A549 (cell line): ENCODE results near the gene RHEBL1. TPM values are rescaled to one million over a fixed set of nuclear protein-coding genes. Genes with fewer than 3 reads are reported as not detected.

Experiments used
- ATAC-seq, 2 experiments: fragments of 200-7000 bp in 1 of 2; fragments of >200 bp in 1 of 2; cut with Nextera tagmentation in 1 of 2; cut with Tn5 transposase in 1 of 2; 3 replicates each; pipeline versions ENCODE4 v1.8.0 to v1.9.1; 2018 to 2020; ENCODE audit warnings: mild to moderate bottlenecking in 1 of 2, moderate library complexity in 1 of 2
- CTCF ChIA-PET: fragments of 300-600 bp; sonication (Branson Sonifier 250); formaldehyde crosslinking; extraction: SDS; loops from one replicate; lab custom pipeline; 2021; ENCODE audit warnings: antibody characterized with exemption, inconsistent platforms; lab: Yijun Ruan, JAX
- POLR2A ChIA-PET: fragments of 350-600 bp; formaldehyde crosslinking; extraction: SDS; loops from one replicate; lab custom pipeline; 2021; ENCODE audit warnings: antibody characterized with exemption, inconsistent platforms; lab: Yijun Ruan, JAX
- DNase-seq, 2 experiments: peaks; one replicate each; pipeline versions ENCODE4 v3.0.0 to v3.0.0-alpha.2; 2011 to 2016; ENCODE audit warnings: low read depth in 1 of 2, low spot score in 1 of 2
- FAIRE-seq: peaks from 2 replicates; lab custom pipeline; 2011; peaks lifted over from hg19 to GRCh38; lab: Jason Lieb, UNC
- H3K27ac ChIP-seq, 2 experiments: fragments of >200 bp; sonication (Bioruptor Twin); formaldehyde crosslinking; 3 replicates each; pipeline ENCODE4 v1.5.1; 2016 to 2017
- H3K4me1 ChIP-seq: fragments of >200 bp; sonication (Bioruptor Twin); formaldehyde crosslinking; 3 replicates; pipeline ENCODE4 v1.6.1; 2016
- H3K4me2 ChIP-seq: fragments of >200 bp; sonication (Bioruptor Twin); formaldehyde crosslinking; 3 replicates; pipeline ENCODE4 v1.6.1; 2016
- H3K4me3 ChIP-seq: fragments of >200 bp; sonication (Bioruptor Twin); formaldehyde crosslinking; 3 replicates; pipeline ENCODE4 v1.5.1; 2016
- H3K9me3 ChIP-seq: fragments of >200 bp; sonication (Bioruptor Twin); formaldehyde crosslinking; 3 replicates; pipeline ENCODE4 v1.6.1; 2016
- CBX8 ChIP-seq: fragments of 200-600 bp; sonication (generic); IDR thresholded peaks from 2 replicates; pipeline ENCODE4 v1.6.1; 2016
- CEBPB ChIP-seq, 2 experiments: fragments of >200 bp in 1 of 2; sonication (Bioruptor Twin) in 1 of 2; formaldehyde crosslinking in 1 of 2; IDR thresholded peaks; 2 replicates each; pipeline ENCODE4 v1.6.1; 2012 to 2016
- CHD2 ChIP-seq: fragments of 150-350 bp; IDR thresholded peaks from 2 replicates; pipeline ENCODE4 v1.6.1; 2014; ENCODE audit warnings: low read length; ENCODE audit not compliant: partially characterized antibody
- EP300 ChIP-seq, 2 experiments: fragments of >200 bp; sonication (Bioruptor Twin); formaldehyde crosslinking; IDR thresholded peaks; 2 replicates in 1 of 2; 3 replicates in 1 of 2; pipeline ENCODE4 v1.6.1; 2016 to 2017
- FOXS1 ChIP-seq: fragments of 250-450 bp; sonication (Bioruptor Pico); IDR thresholded peaks from 2 replicates; pipeline ENCODE4 v1.5.0; 2020; ENCODE audit warnings: mild to moderate bottlenecking, moderate library complexity
- HEYL ChIP-seq: fragments of 250-450 bp; sonication (Bioruptor Pico); IDR thresholded peaks from 2 replicates; pipeline ENCODE4 v1.8.0; 2021; ENCODE audit warnings: mild to moderate bottlenecking, moderate library complexity
- PHF8 ChIP-seq: fragments of 200-600 bp; sonication (generic); IDR thresholded peaks from 2 replicates; pipeline ENCODE4 v1.6.1; 2016; ENCODE audit warnings: low read depth, mild to moderate bottlenecking, antibody characterized with exemption, moderate library complexity, borderline replicate concordance
- RAD21 ChIP-seq, 2 experiments: fragments of >200 bp in 1 of 2; sonication (Bioruptor Twin) in 1 of 2; formaldehyde crosslinking in 1 of 2; IDR thresholded peaks in 1 of 2; conservative IDR thresholded peaks in 1 of 2; 2 replicates in 1 of 2; 3 replicates in 1 of 2; pipeline ENCODE4 v1.6.1; 2012 to 2018; ENCODE audit warnings: inconsistent platforms in 1 of 2
- TFCP2L1 ChIP-seq: fragments of 250-450 bp; sonication (Bioruptor Pico); IDR thresholded peaks from 2 replicates; pipeline ENCODE4 v1.5.0; 2021; ENCODE audit warnings: mild to moderate bottlenecking
- ZC3H11A ChIP-seq: fragments of 450-650 bp; IDR thresholded peaks from 2 replicates; pipeline ENCODE4 v1.6.1; 2014; ENCODE audit warnings: antibody characterized with exemption, mild to moderate bottlenecking
- WGBS: methylation state at CpG from one replicate; pipeline ENCODE4 v1.1.6; 2017; ENCODE audit errors: missing lambda C conversion rate; 5-methylcytosine and 5-hydroxymethylcytosine counted together
- polyA plus RNA-seq, 4 experiments: library from polyadenylated mRNA; depleted of rRNA in 3 of 4; stranded (reverse); fragments of >200 nt; fragmentation: RNase III in 1 of 4; extraction: RNeasy Plus Mini Kit Qiagen cat#74134 plus additional on column Dnase treatment in 1 of 4; gene quantifications; 2 replicates in 3 of 4; 3 replicates in 1 of 4; pipeline ENCODE4 v1.2.3, GENCODE V29; 2011 to 2017
- TF ChIP-seq, protein P1 (sequence below): fragments of 150-350 bp; IDR thresholded peaks from 2 replicates; pipeline ENCODE4 v1.6.1; 2014; ENCODE audit warnings: low read depth, mild to moderate bottlenecking, low read length
- TF ChIP-seq, protein P2 (sequence below): IDR thresholded peaks from 2 replicates; pipeline ENCODE4 v1.6.1; 2012; ENCODE audit warnings: low read depth, borderline replicate concordance
- TF ChIP-seq, protein P3 (sequence below): fragments of >200 bp; sonication (Bioruptor Twin); formaldehyde crosslinking; IDR thresholded peaks from 3 replicates; pipeline ENCODE4 v1.6.1; 2016
- TF ChIP-seq, protein P4 (sequence below): fragments of 250-450 bp; sonication (Bioruptor Pico); IDR thresholded peaks from 2 replicates; pipeline ENCODE4 v1.5.0; 2020; ENCODE audit warnings: low read depth, mild to moderate bottlenecking, moderate library complexity
- TF ChIP-seq, protein P5 (sequence below): fragments of >200 bp; sonication (Bioruptor Twin); formaldehyde crosslinking; IDR thresholded peaks from 3 replicates; pipeline ENCODE4 v1.5.1; 2016

Gene RHEBL1
- polyA plus RNA-seq, 2 of the 4 experiments (the other 2 are of a cell fraction), result 2.1 to 4.0 TPM

DNA sequence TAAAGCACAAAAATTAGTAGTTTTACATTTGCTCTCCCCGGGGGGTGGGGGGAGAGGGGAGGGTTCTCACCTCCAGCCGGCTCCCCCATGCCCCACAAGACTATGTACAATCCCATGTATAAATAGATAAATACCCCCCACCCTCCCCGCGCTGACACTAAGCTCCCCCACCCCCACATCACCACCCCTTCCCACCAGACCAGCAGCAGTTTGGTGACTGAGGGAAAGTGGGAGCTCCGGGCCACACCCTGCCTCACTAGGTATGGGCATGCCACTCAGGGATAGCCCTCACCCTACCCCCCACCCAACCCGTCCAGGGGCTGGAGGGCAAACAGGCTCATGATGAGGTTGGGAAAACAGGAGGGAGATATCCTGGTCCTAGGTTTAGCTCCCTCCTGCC lies 49.3 kb downstream of the RHEBL1 start:
- CTCF ChIA-PET, result interaction anchor here (0.6 to 5.2 kb wide), 24 partner anchors 9 to 299 kb away, joined by 3 to 33 read pairs (median 5); partner anchors contain the start of genes DHH, RHEBL1 and WNT1
- Histone ChIP-seq H3K4me3 (no peak overlapping the region), H3K4me1 (peaks cover 22% of the 10 kb centered on the region), H3K4me2 (no peak overlapping the region), H3K9me3 (no peaks in the 10 kb centered on the region), H3K27ac (peak overlapping the region in 1 of 2 experiments; percentile 93; a peak in 1 of 6 replicates)
- DNase-seq (no peak), ATAC-seq (no peak), FAIRE-seq (no peak)
- TF ChIP-seq TFCP2L1, result no peak
- TF ChIP-seq ZC3H11A, result no peak
- no peak for TF ChIP-seq RAD21 (conservative IDR thresholded peaks at IDR 0.05 in 1 of 2, IDR thresholded peaks at IDR 0.05 in 1 of 2)
- TF ChIP-seq FOXS1 (CRISPR knock-in tag), result no peak
- no peak for TF ChIP-seq CEBPB (IDR thresholded peaks at IDR 0.05)
- TF ChIP-seq HEYL (CRISPR knock-in tag), result no peak
- TF ChIP-seq, protein P1, sequence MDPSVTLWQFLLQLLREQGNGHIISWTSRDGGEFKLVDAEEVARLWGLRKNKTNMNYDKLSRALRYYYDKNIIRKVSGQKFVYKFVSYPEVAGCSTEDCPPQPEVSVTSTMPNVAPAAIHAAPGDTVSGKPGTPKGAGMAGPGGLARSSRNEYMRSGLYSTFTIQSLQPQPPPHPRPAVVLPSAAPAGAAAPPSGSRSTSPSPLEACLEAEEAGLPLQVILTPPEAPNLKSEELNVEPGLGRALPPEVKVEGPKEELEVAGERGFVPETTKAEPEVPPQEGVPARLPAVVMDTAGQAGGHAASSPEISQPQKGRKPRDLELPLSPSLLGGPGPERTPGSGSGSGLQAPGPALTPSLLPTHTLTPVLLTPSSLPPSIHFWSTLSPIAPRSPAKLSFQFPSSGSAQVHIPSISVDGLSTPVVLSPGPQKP, result no peak
- TF ChIP-seq, protein P2, sequence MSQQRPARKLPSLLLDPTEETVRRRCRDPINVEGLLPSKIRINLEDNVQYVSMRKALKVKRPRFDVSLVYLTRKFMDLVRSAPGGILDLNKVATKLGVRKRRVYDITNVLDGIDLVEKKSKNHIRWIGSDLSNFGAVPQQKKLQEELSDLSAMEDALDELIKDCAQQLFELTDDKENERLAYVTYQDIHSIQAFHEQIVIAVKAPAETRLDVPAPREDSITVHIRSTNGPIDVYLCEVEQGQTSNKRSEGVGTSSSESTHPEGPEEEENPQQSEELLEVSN, result no peak
- TF ChIP-seq, protein P3, sequence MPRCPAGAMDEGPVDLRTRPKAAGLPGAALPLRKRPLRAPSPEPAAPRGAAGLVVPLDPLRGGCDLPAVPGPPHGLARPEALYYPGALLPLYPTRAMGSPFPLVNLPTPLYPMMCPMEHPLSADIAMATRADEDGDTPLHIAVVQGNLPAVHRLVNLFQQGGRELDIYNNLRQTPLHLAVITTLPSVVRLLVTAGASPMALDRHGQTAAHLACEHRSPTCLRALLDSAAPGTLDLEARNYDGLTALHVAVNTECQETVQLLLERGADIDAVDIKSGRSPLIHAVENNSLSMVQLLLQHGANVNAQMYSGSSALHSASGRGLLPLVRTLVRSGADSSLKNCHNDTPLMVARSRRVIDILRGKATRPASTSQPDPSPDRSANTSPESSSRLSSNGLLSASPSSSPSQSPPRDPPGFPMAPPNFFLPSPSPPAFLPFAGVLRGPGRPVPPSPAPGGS, result no peak
- TF ChIP-seq PHF8, result no peak
- no peak for TF ChIP-seq CHD2
- TF ChIP-seq CBX8, result no peak
- TF ChIP-seq, protein P4, sequence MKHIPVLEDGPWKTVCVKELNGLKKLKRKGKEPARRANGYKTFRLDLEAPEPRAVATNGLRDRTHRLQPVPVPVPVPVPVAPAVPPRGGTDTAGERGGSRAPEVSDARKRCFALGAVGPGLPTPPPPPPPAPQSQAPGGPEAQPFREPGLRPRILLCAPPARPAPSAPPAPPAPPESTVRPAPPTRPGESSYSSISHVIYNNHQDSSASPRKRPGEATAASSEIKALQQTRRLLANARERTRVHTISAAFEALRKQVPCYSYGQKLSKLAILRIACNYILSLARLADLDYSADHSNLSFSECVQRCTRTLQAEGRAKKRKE (CRISPR knock-in tag), result no peak
- 71% methylated on average over 6 of the region's 6 CpGs for WGBS
- POLR2A ChIA-PET, result interaction anchor here (0.6 kb wide), 2 partner anchors 12 to 168 kb away, joined by 3 to 4 read pairs; no protein-coding TSS in a partner anchor

DNA sequence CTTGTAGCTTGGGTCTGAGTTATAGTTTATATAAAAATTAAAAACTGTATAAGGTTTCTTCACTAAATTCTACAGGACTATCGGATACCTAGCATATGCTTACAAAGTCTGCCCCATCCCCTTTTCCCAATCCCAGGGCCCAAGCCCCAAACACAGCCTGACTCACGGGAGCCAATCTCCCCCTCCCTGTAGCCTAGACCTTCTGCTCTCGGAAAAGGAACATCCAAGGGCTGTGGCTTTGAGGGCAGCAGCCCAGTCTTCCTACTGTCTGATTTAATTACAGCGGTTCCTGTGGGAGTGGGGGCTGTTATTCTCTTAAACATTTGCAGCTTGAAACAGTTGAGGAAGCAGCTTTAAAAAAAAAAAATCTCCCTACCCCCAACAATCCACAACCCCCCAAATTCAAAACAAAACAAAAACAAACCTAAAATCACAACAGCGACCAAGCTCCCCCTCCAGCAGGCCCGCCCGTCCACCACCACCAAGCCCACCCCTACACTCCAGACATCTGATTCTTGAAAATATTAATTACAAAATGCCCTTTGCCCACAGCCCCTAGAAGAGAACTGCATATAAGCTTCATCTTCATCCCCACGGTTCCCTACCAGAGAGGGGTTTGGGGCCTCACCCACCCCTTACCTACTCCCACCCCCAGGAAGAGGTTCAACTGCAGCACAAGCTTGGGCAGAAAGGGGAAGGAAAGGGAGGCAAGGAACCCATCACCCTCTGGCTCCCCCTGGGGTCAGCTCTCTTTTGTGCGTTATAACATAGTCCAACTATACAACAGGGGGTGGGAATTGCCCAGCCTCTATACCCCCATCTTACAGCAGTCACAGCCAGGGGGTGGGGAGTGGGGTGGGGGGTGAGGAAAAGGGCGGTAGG lies 50.1 kb downstream of the RHEBL1 start:
- CTCF ChIA-PET, result interaction anchor here (0.6 to 5.2 kb wide), 28 partner anchors 8 to 167 kb away, joined by 3 to 33 read pairs (median 4); partner anchors contain the start of genes DHH, RHEBL1 and WNT1
- Histone ChIP-seq H3K4me3 (peak overlapping the region; percentile 83), H3K27ac (peak overlapping the region; percentile 92 to 93), H3K9me3 (no peaks in the 10 kb centered on the region)
- POLR2A ChIA-PET, result interaction anchor here (0.6 to 0.7 kb wide), 3 partner anchors 12 to 167 kb away, joined by 3 to 4 read pairs (median 3); partner anchors contain the start of gene ARF3
- TF ChIP-seq CBX8, result no peak
- no peak for TF ChIP-seq EP300 (IDR thresholded peaks at IDR 0.05)
- TF ChIP-seq, protein P5, sequence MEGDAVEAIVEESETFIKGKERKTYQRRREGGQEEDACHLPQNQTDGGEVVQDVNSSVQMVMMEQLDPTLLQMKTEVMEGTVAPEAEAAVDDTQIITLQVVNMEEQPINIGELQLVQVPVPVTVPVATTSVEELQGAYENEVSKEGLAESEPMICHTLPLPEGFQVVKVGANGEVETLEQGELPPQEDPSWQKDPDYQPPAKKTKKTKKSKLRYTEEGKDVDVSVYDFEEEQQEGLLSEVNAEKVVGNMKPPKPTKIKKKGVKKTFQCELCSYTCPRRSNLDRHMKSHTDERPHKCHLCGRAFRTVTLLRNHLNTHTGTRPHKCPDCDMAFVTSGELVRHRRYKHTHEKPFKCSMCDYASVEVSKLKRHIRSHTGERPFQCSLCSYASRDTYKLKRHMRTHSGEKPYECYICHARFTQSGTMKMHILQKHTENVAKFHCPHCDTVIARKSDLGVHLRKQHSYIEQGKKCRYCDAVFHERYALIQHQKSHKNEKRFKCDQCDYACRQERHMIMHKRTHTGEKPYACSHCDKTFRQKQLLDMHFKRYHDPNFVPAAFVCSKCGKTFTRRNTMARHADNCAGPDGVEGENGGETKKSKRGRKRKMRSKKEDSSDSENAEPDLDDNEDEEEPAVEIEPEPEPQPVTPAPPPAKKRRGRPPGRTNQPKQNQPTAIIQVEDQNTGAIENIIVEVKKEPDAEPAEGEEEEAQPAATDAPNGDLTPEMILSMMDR, result peak; percentile 36
- TF ChIP-seq, all 56 proteins: peak for 1
- DNase-seq (peak; percentile 67 to 92), FAIRE-seq (no peak), ATAC-seq (peak in 1 of 2 experiments; percentile 28; a peak in 4 of 6 replicates)
- peaks cover 22% of the 10 kb centered on the region for H3K4me1 ChIP-seq
- WGBS, result 69% methylated on average over 10 of the region's 10 CpGs
- H3K4me2 ChIP-seq, result peak overlapping the region; percentile 88
